K562 (cell line): Measurements from ENCODE around the gene INHA. TPM values are rescaled to one million over a fixed set of nuclear protein-coding genes. Genes with fewer than 3 reads are reported as not detected.

Experiments
- ATAC-seq: fragments of 200-7000 bp; cut with Tn5 transposase; 3 replicates; pipeline ENCODE4 v1.9.1; 2020; ENCODE audit warnings: moderate library complexity
- BruUV-seq: library from RNA; stranded (reverse); fragments of 400-500 nt; replicated peaks from 2 replicates; lab custom pipeline; 2021; lab: Mats Ljungman, UMichigan
- CTCF ChIA-PET: fragments of 300-600 bp; formaldehyde crosslinking; extraction: SDS; loops from one replicate; lab custom pipeline; 2021; ENCODE audit warnings: low intra/inter-chr PET ratio; lab: Yijun Ruan, JAX
- POLR2A ChIA-PET: fragments of 300-600, 350-650 bp; sonication (Branson Sonifier 250); formaldehyde crosslinking; extraction: SDS; loops from one replicate; lab custom pipeline; 2021; ENCODE audit warnings: antibody characterized with exemption, inconsistent platforms; lab: Yijun Ruan, JAX
- DNase-seq, 4 experiments: peaks; one replicate each; pipeline versions ENCODE4 v3.0.0 to v3.0.0-alpha.2; 2011 to 2018; ENCODE audit warnings: low spot score in 3 of 4, mixed read lengths in 3 of 4; ENCODE audit errors: extremely low read depth in 1 of 4
- FAIRE-seq: peaks from 2 replicates; lab custom pipeline; 2011; peaks lifted over from hg19 to GRCh38; lab: Jason Lieb, UNC
- H2AFZ ChIP-seq: 2 replicates; pipeline ENCODE4 v1.6.0; 2011; ENCODE audit warnings: low read depth, low read length, control low read depth, inconsistent platforms
- H3K27ac ChIP-seq: fragments of 200-600 bp; 3 replicates; pipeline ENCODE4 v1.8.0; 2011; ENCODE audit warnings: low read depth, mild to moderate bottlenecking, control low read depth, inconsistent platforms, low read length, moderate library complexity, mixed read lengths; ENCODE audit errors: extremely low read depth
- H3K27me3 ChIP-seq, 2 experiments: fragments of 300-600 bp in 1 of 2; 2 replicates in 1 of 2; 3 replicates in 1 of 2; pipeline versions ENCODE4 v1.6.0 to v1.8.0; 2011; ENCODE audit warnings: inconsistent platforms in 2 of 2, low read length in 2 of 2, mild to moderate bottlenecking in 1 of 2, mixed read lengths in 1 of 2, moderate library complexity in 1 of 2; ENCODE audit not compliant: control insufficient read depth in 2 of 2, insufficient read depth in 2 of 2
- H3K36me3 ChIP-seq: fragments of 300-600 bp; 3 replicates; pipeline ENCODE4 v1.8.0; 2011; ENCODE audit warnings: mild to moderate bottlenecking, low read length, inconsistent platforms; ENCODE audit not compliant: control insufficient read depth, insufficient read depth
- H3K4me1 ChIP-seq, 2 experiments: fragments of 200-600 bp in 1 of 2; replicated peaks in 1 of 2; 2 replicates in 1 of 2; 3 replicates in 1 of 2; pipeline versions ENCODE4 v1.5.1 to v1.8.0; 2011; ENCODE audit warnings: inconsistent platforms in 2 of 2, low read length in 2 of 2, mild to moderate bottlenecking in 1 of 2, mixed read lengths in 1 of 2, moderate library complexity in 1 of 2; ENCODE audit not compliant: control insufficient read depth in 2 of 2, insufficient read depth in 2 of 2
- H3K4me2 ChIP-seq: 2 replicates; pipeline ENCODE4 v1.6.1; 2011; ENCODE audit warnings: low read length, control low read depth, inconsistent platforms, mixed read lengths; ENCODE audit not compliant: insufficient read depth
- H3K4me3 ChIP-seq: fragments of 200-600 bp; sonication (generic), shearing (Covaris generic); 2 replicates; pipeline ENCODE4 v1.5.1; 2016; ENCODE audit warnings: control low read depth, inconsistent platforms
- H3K79me2 ChIP-seq: fragments of 200-600 bp; 3 replicates; pipeline ENCODE4 v1.8.0; 2011; ENCODE audit warnings: low read length, inconsistent platforms; ENCODE audit not compliant: control insufficient read depth, insufficient read depth
- H3K9ac ChIP-seq, 2 experiments: 2 replicates each; pipeline versions ENCODE4 v1.6.0 to v1.6.1; 2011; ENCODE audit warnings: low read depth in 2 of 2, low read length in 2 of 2, control low read depth in 1 of 2, inconsistent platforms in 1 of 2, mild to moderate bottlenecking in 1 of 2, mixed read lengths in 1 of 2; ENCODE audit not compliant: insufficient read depth in 1 of 2
- H3K9me1 ChIP-seq: one replicate; pipeline ENCODE4 v1.6.0; 2011; ENCODE audit warnings: inconsistent platforms, mild to moderate bottlenecking, low read length, moderate library complexity; ENCODE audit not compliant: control insufficient read depth, insufficient read depth
- H3K9me3 ChIP-seq: replicated peaks from 2 replicates; pipeline ENCODE4 v1.5.1; 2011; ENCODE audit warnings: low read depth, low read length, inconsistent platforms; ENCODE audit not compliant: control insufficient read depth, insufficient read depth
- H4K20me1 ChIP-seq: replicated peaks from 2 replicates; pipeline ENCODE4 v1.6.1; 2011; ENCODE audit warnings: low read length, inconsistent platforms, mixed read lengths; ENCODE audit not compliant: control insufficient read depth, insufficient read depth
- CBFB ChIP-seq: sonication (generic); formaldehyde crosslinking; IDR thresholded peaks from 2 replicates; pipeline ENCODE4 v1.4.0; 2020; ENCODE audit warnings: mild to moderate bottlenecking, missing genetic modification reagents
- CEBPZ ChIP-seq: fragments of 150-350 bp; IDR thresholded peaks from 2 replicates; pipeline ENCODE4 v1.6.1; 2014; ENCODE audit warnings: low read depth, mild to moderate bottlenecking, low read length, borderline replicate concordance
- EWSR1 ChIP-seq: fragments of 450-650 bp; IDR thresholded peaks from 2 replicates; pipeline ENCODE4 v1.6.1; 2018; ENCODE audit warnings: borderline replicate concordance, mild to moderate bottlenecking, low read depth, moderate library complexity; ENCODE audit not compliant: partially characterized antibody
- FOXK1 ChIP-seq: sonication (generic); formaldehyde crosslinking; IDR thresholded peaks from 2 replicates; pipeline ENCODE4 v1.8.0; 2022; ENCODE audit warnings: missing genetic modification reagents, mild to moderate bottlenecking, borderline replicate concordance
- MAFF ChIP-seq: IDR thresholded peaks from 2 replicates; pipeline ENCODE4 v1.6.1; 2012; ENCODE audit warnings: low read length, improper control_type of control experiment
- PTTG1 ChIP-seq: fragments of 450-650 bp; IDR thresholded peaks from 2 replicates; pipeline ENCODE4 v1.6.1; 2016; ENCODE audit warnings: low read depth, mild to moderate bottlenecking, missing genetic modification characterization, missing compliant biosample characterization
- RFX1 ChIP-seq: fragments of 450-650 bp; IDR thresholded peaks from 2 replicates; pipeline ENCODE4 v1.6.1; 2016; ENCODE audit warnings: mild to moderate bottlenecking, moderate library complexity
- U2AF1 ChIP-seq: fragments of 200-400 bp; formaldehyde crosslinking; optimal IDR thresholded peaks from 2 replicates; pipeline ENCODE3; 2017; ENCODE audit warnings: mild to moderate bottlenecking, low read depth, low read length, moderate library complexity
- ZKSCAN8 ChIP-seq: fragments of 200-800 bp; sonication (Bioruptor generic); IDR thresholded peaks from 2 replicates; pipeline ENCODE4 v1.6.1; 2016; ENCODE audit warnings: missing genetic modification characterization, missing compliant biosample characterization
- ZNF143 ChIP-seq: sonication (generic); formaldehyde crosslinking; IDR thresholded peaks from 2 replicates; pipeline ENCODE4 v1.9.0; 2022; ENCODE audit warnings: mild to moderate bottlenecking, missing genetic modification reagents
- ZNF274 ChIP-seq: IDR thresholded peaks from 2 replicates; pipeline ENCODE4 v1.6.1; 2011; ENCODE audit warnings: low read depth, mild to moderate bottlenecking, low read length, moderate library complexity, borderline replicate concordance
- ZNF707 ChIP-seq: fragments of 250-450 bp; sonication (Bioruptor Pico); conservative IDR thresholded peaks from 2 replicates; pipeline ENCODE4 v1.8.0; 2022; ENCODE audit warnings: inconsistent platforms, mild to moderate bottlenecking, moderate library complexity
- WGBS: fragments of 100-300 bp; shearing (Covaris generic); methylation state at CpG from one replicate; pipeline ENCODE4 v1.1.6; 2016; ENCODE audit warnings: low coverage, mixed read lengths; ENCODE audit not compliant: insufficient coverage; ENCODE audit errors: missing lambda C conversion rate; 5-methylcytosine and 5-hydroxymethylcytosine counted together
- in situ Hi-C: fragments of 300-500 bp; cut with MboI; formaldehyde crosslinking; loops from 4 replicates; pipeline ENCODE4 v1.15.0; 2018; ENCODE audit warnings: inconsistent platforms, mixed read lengths
- intact Hi-C: fragments of 100-400 bp; cut with micrococcal nuclease; formaldehyde crosslinking; loops from 2 replicates; pipeline ENCODE4 v1.14.2; 2022
- polyA plus RNA-seq, 8 experiments: library from polyadenylated mRNA; depleted of rRNA in 4 of 8; stranded (reverse) in 5 of 8; unstranded in 3 of 8; fragments of >200 nt; fragmentation: Nextera tagmentation in 2 of 8; fragmentation: Illumina TruSeq in 1 of 8; extraction: Ambion mirVana in 2 of 8; extraction: Trizol in 1 of 8; gene quantifications; 2 replicates each; pipeline versions ENCODE4 v1.2.1 to v1.2.3, GENCODE V29; 2011 to 2014; ENCODE audit warnings: inconsistent platforms in 1 of 8, missing spikeins in 1 of 8
- total RNA-seq, 7 experiments: library from RNA; depleted of rRNA in 6 of 7; stranded (reverse); fragments of >200 nt in 6 of 7; fragmentation: Illumina TruSeq in 2 of 7; extraction: Trizol in 2 of 7; gene quantifications; 2 replicates each; pipeline versions ENCODE4 v1.2.1 to v1.2.3, GENCODE V29; 2011 to 2021; ENCODE audit warnings: low replicate concordance in 1 of 7

INHA gene
- total and polyA plus RNA-seq, 9 of the 15 experiments (the other 6 are each of a cell fraction or from before 2014, with no cell fraction given): 0.07 to 1.9 (median 0.40) TPM

DNA sequence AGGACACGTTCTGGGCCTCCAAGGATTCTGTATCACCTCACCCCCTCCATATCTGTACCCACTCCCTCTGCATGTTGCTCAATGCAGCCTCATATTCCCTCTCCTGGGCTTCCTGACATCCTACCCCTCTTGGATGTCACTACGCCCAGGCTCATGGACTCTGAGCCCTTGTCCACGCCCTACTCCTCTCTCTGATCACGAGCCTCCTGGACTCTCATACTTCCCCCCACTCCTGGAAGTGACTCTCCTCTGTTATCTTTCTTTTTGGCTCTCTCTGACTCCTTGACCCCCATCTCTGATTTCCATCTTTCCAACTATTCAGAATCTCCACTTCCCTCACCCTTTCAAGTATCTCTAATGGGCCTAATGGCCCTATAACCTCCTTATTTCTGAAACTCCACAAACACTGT is 26.2 kb upstream of the INHA start:
- Histone ChIP-seq H3K27me3 (no peaks in the 10 kb centered on the region), H3K4me1 (peaks cover 0 to 40% of the 10 kb centered on the region in 2 experiments; a peak in 3 of 5 replicates), H3K36me3 (peaks cover 6% of the 10 kb centered on the region; the same call in 2 of the 3 replicates), H3K9ac (no peak overlapping the region), H3K9me3 (no peaks in the 10 kb centered on the region), H3K4me3 (no peak overlapping the region), H3K9me1 (no peaks in the 10 kb centered on the region), H2AFZ (no peak overlapping the region), H4K20me1 (peaks cover 5% of the 10 kb centered on the region; the same call in 1 of the 2 replicates), H3K4me2 (no peak overlapping the region), H3K79me2 (peaks cover 16% of the 10 kb centered on the region), H3K27ac (no peak overlapping the region)
- CTCF ChIA-PET: no interaction called here
- BruUV-seq: no TSS peak
- WGBS: 10% methylated on average over 3 of the region's 4 CpGs
- FAIRE-seq: no peak
- no peak for TF ChIP-seq ZNF274
- peak; percentile 72 for TF ChIP-seq ZNF707 (CRISPR knock-in tag)
- no peak for TF ChIP-seq ZKSCAN8 (CRISPR knock-in tag)
- no peak for TF ChIP-seq U2AF1
- no peak for TF ChIP-seq CBFB (CRISPR knock-in tag)
- POLR2A ChIA-PET: no interaction called here
- intact Hi-C loops (loop anchor here (2.0 kb wide), 1 partner anchor 25 kb away; the partner anchor contains the start of gene OBSL1), in situ Hi-C loops (loop anchor here (10.0 kb wide), 1 partner anchor 149 kb away; no protein-coding TSS in a partner anchor)
- DNase-seq: no peak
- no peak for ATAC-seq

GRCh38 chr2:219547621-219548020 is 24.5 kb upstream of the INHA start:
- no TSS peak for BruUV-seq
- no peak for DNase-seq
- CTCF ChIA-PET: no interaction called here
- no peak for FAIRE-seq
- no peaks in the 10 kb centered on the region for H3K27me3 ChIP-seq
- H3K9me1 ChIP-seq: no peaks in the 10 kb centered on the region
- no peaks in the 10 kb centered on the region for H3K36me3 ChIP-seq
- 84% methylated on average over 7 of the region's 26 CpGs for WGBS
- peaks cover 4 to 47% of the 10 kb centered on the region in 2 experiments; a peak in 3 of 5 replicates for H3K4me1 ChIP-seq
- H3K9me3 ChIP-seq: no peaks in the 10 kb centered on the region
- H4K20me1 ChIP-seq: no peaks in the 10 kb centered on the region
- no peak overlapping the region for H3K9ac ChIP-seq
- in situ Hi-C loops (loop anchor here (10.0 kb wide), 1 partner anchor 147 kb away; no protein-coding TSS in a partner anchor), intact Hi-C loops (no loop called here)
- H3K27ac ChIP-seq: no peak overlapping the region
- no peak overlapping the region for H3K4me3 ChIP-seq
- POLR2A ChIA-PET: no interaction called here
- ATAC-seq: no peak
- H2AFZ ChIP-seq: no peak overlapping the region
- H3K79me2 ChIP-seq: peaks cover 1% of the 10 kb centered on the region; the same call in 1 of the 3 replicates
- H3K4me2 ChIP-seq: no peak overlapping the region
- TF ChIP-seq ZNF143 (CRISPR knock-in tag) (no peak), EWSR1 (no peak), RFX1 (no peak), PTTG1 (tag) (no peak), MAFF (no peak), CEBPZ (no peak), FOXK1 (CRISPR knock-in tag) (no peak)
